GM23338 (cell line): ENCODE data around the gene RXFP1. TPM values are rescaled to one million over a fixed set of nuclear protein-coding genes. Genes with fewer than 3 reads are reported as not detected.

Experiments
- ATAC-seq: fragments of 200-7000 bp; cut with Tn5 transposase; 3 replicates; pipeline ENCODE4 v1.9.1; 2020
- DNase-seq: peaks from one replicate; pipeline ENCODE4 v3.0.0-alpha.2; 2015; ENCODE audit warnings: low spot score
- H2AFZ ChIP-seq: fragments of 200-600 bp; sonication (generic); 2 replicates; pipeline ENCODE4 v1.8.0; 2016; ENCODE audit warnings: antibody characterized with exemption, mild to moderate bottlenecking, moderate library complexity
- H3F3A ChIP-seq: fragments of 200-600 bp; sonication (generic); replicated peaks from 2 replicates; pipeline ENCODE4 v1.8.0; 2017; ENCODE audit warnings: antibody characterized with exemption, mixed run types, low read depth
- H3K27ac ChIP-seq: fragments of 200-600 bp; sonication (generic); 2 replicates; pipeline ENCODE4 v1.6.1; 2016; ENCODE audit warnings: low read depth
- H3K27me3 ChIP-seq: fragments of 200-600 bp; sonication (generic); 2 replicates; pipeline ENCODE4 v1.8.0; 2016; ENCODE audit warnings: mild to moderate bottlenecking, mixed run types, moderate library complexity; ENCODE audit not compliant: insufficient read depth
- H3K36me3 ChIP-seq: fragments of 200-600 bp; sonication (generic); 2 replicates; pipeline ENCODE4 v1.8.0; 2016; ENCODE audit warnings: mild to moderate bottlenecking; ENCODE audit not compliant: insufficient read depth
- H3K4me1 ChIP-seq: fragments of 200-600 bp; sonication (generic); 2 replicates; pipeline ENCODE4 v1.8.0; 2016; ENCODE audit warnings: mild to moderate bottlenecking, moderate library complexity; ENCODE audit not compliant: insufficient read depth
- H3K4me2 ChIP-seq: fragments of 200-600 bp; sonication (generic); 2 replicates; pipeline ENCODE4 v1.7.1; 2017; ENCODE audit warnings: mixed run types
- H3K4me3 ChIP-seq: fragments of 200-600 bp; sonication (generic); 2 replicates; pipeline ENCODE4 v1.6.1; 2016; ENCODE audit warnings: mixed run types
- H3K79me2 ChIP-seq: fragments of 200-600 bp; sonication (generic); replicated peaks from 2 replicates; pipeline ENCODE4 v1.8.0; 2017; ENCODE audit warnings: mild to moderate bottlenecking; ENCODE audit not compliant: insufficient read depth
- H3K9me2 ChIP-seq: fragments of 200-600 bp; sonication (generic); 2 replicates; pipeline ENCODE4 v1.8.0; 2017; ENCODE audit not compliant: insufficient read depth
- H4K20me1 ChIP-seq: fragments of 200-600 bp; sonication (generic); replicated peaks from 2 replicates; pipeline ENCODE4 v1.8.0; 2017; ENCODE audit warnings: mild to moderate bottlenecking; ENCODE audit not compliant: insufficient read depth
- H3K27ac Mint-ChIP-seq: 2 replicates; pipeline ENCODE4 v1.8.0; 2020; ENCODE audit warnings: inconsistent platforms, mild to moderate bottlenecking, moderate library complexity, mixed read lengths
- H3K27me3 Mint-ChIP-seq: 3 replicates; pipeline ENCODE4 v1.8.0; 2022; ENCODE audit warnings: low read depth, mild to moderate bottlenecking, moderate library complexity, mixed read lengths, inconsistent platforms; ENCODE audit not compliant: insufficient read depth, poor library complexity
- H3K36me3 Mint-ChIP-seq: 3 replicates; pipeline ENCODE4 v1.8.0; 2021; ENCODE audit warnings: low read depth, mild to moderate bottlenecking, inconsistent platforms, moderate library complexity, mixed read lengths
- H3K4me1 Mint-ChIP-seq: 3 replicates; pipeline ENCODE4 v1.8.0; 2020; ENCODE audit warnings: mild to moderate bottlenecking, inconsistent platforms, mixed read lengths
- H3K4me3 Mint-ChIP-seq: 3 replicates; pipeline ENCODE4 v1.8.0; 2021; ENCODE audit warnings: moderate library complexity, mild to moderate bottlenecking, inconsistent platforms, mixed read lengths
- H3K9me3 Mint-ChIP-seq: 3 replicates; pipeline ENCODE4 v1.8.0; 2020; ENCODE audit warnings: moderate library complexity, mild to moderate bottlenecking, inconsistent platforms, mixed read lengths
- CREB1 ChIP-seq: fragments of 250-450 bp; sonication (Bioruptor Pico); IDR thresholded peaks from 2 replicates; pipeline ENCODE4 v1.5.0; 2020; ENCODE audit warnings: low read depth, mild to moderate bottlenecking, moderate library complexity
- CTCF ChIP-seq, 2 experiments: fragments of 200-600 bp in 1 of 2; sonication (generic) in 1 of 2; conservative IDR thresholded peaks; 2 replicates each; pipeline versions ENCODE4 v1.5.1 to v1.6.1; 2016 to 2017; ENCODE audit warnings: antibody characterized with exemption in 2 of 2, low read depth in 2 of 2, mild to moderate bottlenecking in 2 of 2, moderate library complexity in 1 of 2
- EZH2 ChIP-seq: fragments of 200-600 bp; sonication (generic); IDR thresholded peaks from one replicate; pipeline ENCODE4 v1.8.0; 2017; ENCODE audit warnings: antibody characterized with exemption, mild to moderate bottlenecking, low read depth; ENCODE audit not compliant: unreplicated experiment
- EZH2phosphoT487 ChIP-seq: fragments of 200-600 bp; sonication (generic); IDR thresholded peaks from one replicate; pipeline ENCODE4 v1.8.1; 2018; ENCODE audit warnings: antibody characterized with exemption; ENCODE audit not compliant: unreplicated experiment
- NANOG ChIP-seq: IDR thresholded peaks from 2 replicates; pipeline ENCODE4 v1.6.1; 2016; ENCODE audit warnings: antibody characterized with exemption, borderline replicate concordance
- STAT1 ChIP-seq: IDR thresholded peaks from one replicate; pipeline ENCODE4 v1.6.1; 2016; ENCODE audit warnings: antibody characterized with exemption; ENCODE audit not compliant: unreplicated experiment
- ZNF331 ChIP-seq: fragments of 250-450 bp; sonication (Bioruptor Pico); IDR thresholded peaks from 2 replicates; pipeline ENCODE4 v1.5.0; 2020; ENCODE audit warnings: low read depth, mild to moderate bottlenecking, moderate library complexity
- ZNF462 ChIP-seq: fragments of 250-450 bp; sonication (Bioruptor Pico); IDR thresholded peaks from 2 replicates; pipeline ENCODE4 v1.5.0; 2020; ENCODE audit warnings: mild to moderate bottlenecking, moderate library complexity
- polyA plus RNA-seq: library from polyadenylated mRNA; unstranded; fragments of >200 nt; fragmentation: Nextera tagmentation; extraction: Ambion mirVana; gene quantifications from 2 replicates; pipeline ENCODE4 v1.2.1, GENCODE V29; 2016
- total RNA-seq: library from RNA; depleted of rRNA; stranded (reverse); fragments of >200 nt; shearing (Covaris generic); gene quantifications from 2 replicates; pipeline ENCODE4 v1.2.3, GENCODE V29; 2014
- TF ChIP-seq, protein P1 (sequence below): IDR thresholded peaks from one replicate; pipeline ENCODE4 v1.6.1; 2018; ENCODE audit warnings: antibody characterized with exemption; ENCODE audit not compliant: unreplicated experiment

Gene RXFP1
- total and polyA plus RNA-seq, 2 experiments from 2014 or later, result 0.63 TPM; not detected in 1

GRCh38 chr4:158490629-158491028 lies 31.1 kb upstream of the RXFP1 start:
- Histone ChIP-seq H3K4me1 (no peaks in the 10 kb centered on the region), H4K20me1 (no peaks in the 10 kb centered on the region), H3K27ac (no peak overlapping the region), H3K79me2 (no peaks in the 10 kb centered on the region), H3K4me2 (no peak overlapping the region), H2AFZ (no peak overlapping the region), H3F3A (no peaks in the 10 kb centered on the region), H3K27me3 (no peaks in the 10 kb centered on the region), H3K36me3 (no peaks in the 10 kb centered on the region), H3K9me2 (0 out of 2 replicates have a peak, but pooled peaks cover 7% of the 10 kb centered on the region), H3K4me3 (no peak overlapping the region)
- TF ChIP-seq STAT1 (no peak), EZH2 (no peak), CREB1 (CRISPR knock-in tag) (no peak), ZNF462 (CRISPR knock-in tag) (no peak), ZNF331 (no peak), EZH2phosphoT487 (no peak), CTCF (conservative IDR thresholded peaks at IDR 0.05; ENCODE audit: low read depth in 2 of 2) (no peak), NANOG (no peak)
- TF ChIP-seq, protein P1, sequence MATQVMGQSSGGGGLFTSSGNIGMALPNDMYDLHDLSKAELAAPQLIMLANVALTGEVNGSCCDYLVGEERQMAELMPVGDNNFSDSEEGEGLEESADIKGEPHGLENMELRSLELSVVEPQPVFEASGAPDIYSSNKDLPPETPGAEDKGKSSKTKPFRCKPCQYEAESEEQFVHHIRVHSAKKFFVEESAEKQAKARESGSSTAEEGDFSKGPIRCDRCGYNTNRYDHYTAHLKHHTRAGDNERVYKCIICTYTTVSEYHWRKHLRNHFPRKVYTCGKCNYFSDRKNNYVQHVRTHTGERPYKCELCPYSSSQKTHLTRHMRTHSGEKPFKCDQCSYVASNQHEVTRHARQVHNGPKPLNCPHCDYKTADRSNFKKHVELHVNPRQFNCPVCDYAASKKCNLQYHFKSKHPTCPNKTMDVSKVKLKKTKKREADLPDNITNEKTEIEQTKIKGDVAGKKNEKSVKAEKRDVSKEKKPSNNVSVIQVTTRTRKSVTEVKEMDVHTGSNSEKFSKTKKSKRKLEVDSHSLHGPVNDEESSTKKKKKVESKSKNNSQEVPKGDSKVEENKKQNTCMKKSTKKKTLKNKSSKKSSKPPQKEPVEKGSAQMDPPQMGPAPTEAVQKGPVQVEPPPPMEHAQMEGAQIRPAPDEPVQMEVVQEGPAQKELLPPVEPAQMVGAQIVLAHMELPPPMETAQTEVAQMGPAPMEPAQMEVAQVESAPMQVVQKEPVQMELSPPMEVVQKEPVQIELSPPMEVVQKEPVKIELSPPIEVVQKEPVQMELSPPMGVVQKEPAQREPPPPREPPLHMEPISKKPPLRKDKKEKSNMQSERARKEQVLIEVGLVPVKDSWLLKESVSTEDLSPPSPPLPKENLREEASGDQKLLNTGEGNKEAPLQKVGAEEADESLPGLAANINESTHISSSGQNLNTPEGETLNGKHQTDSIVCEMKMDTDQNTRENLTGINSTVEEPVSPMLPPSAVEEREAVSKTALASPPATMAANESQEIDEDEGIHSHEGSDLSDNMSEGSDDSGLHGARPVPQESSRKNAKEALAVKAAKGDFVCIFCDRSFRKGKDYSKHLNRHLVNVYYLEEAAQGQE, result no peak
- Mint-ChIP-seq H3K4me1 (no peaks in the 10 kb centered on the region), H3K27me3 (peaks cover 1% of the 10 kb centered on the region), H3K9me3 (peaks cover 11% of the 10 kb centered on the region; the same call in 2 of the 3 replicates), H3K4me3 (no peak overlapping the region), H3K36me3 (no peaks in the 10 kb centered on the region), H3K27ac (no peak overlapping the region)
- DNase-seq (no peak), ATAC-seq (no peak)
